ENCODE results near the gene SRD5A2. TPM values are rescaled to one million over a fixed set of nuclear protein-coding genes. Genes with fewer than 3 reads are reported as not detected.

The SRD5A2 gene
- total RNA-seq, 1 experiment from 2014 or later: not detected

GRCh38 chr2:31541853-31542252, 38.9 kb downstream of the SRD5A2 start:
- in situ Hi-C loops (cut with HindIII; ENCODE audit: low pct_unique_long_range_greater_than_20kb, low sequenced_read_pairs): no loop called here
- no peak for DNase-seq (ENCODE audit: low read depth)

- in situ Hi-C loops (cut with HindIII; ENCODE audit: low pct_unique_long_range_greater_than_20kb, low sequenced_read_pairs): no loop called here
- DNase-seq (ENCODE audit: low read depth): no peak
These were observed 41.2 kb downstream of the SRD5A2 start for GRCh38 chr2:31539505-31539904.

GRCh38 chr2:31535768-31536167, 45.0 kb downstream of the SRD5A2 start:
- peak; percentile 19 for DNase-seq (ENCODE audit: low read depth)
- in situ Hi-C loops (cut with HindIII; ENCODE audit: low pct_unique_long_range_greater_than_20kb, low sequenced_read_pairs): no loop called here

- in situ Hi-C loops (cut with HindIII; ENCODE audit: low pct_unique_long_range_greater_than_20kb, low sequenced_read_pairs): no loop called here
- DNase-seq (ENCODE audit: low read depth): no peak
These were observed 46.1 kb downstream of the SRD5A2 start for GRCh38 chr2:31534636-31535035.

- in situ Hi-C loops (cut with HindIII; ENCODE audit: low pct_unique_long_range_greater_than_20kb, low sequenced_read_pairs): no loop called here
- DNase-seq (ENCODE audit: low read depth): no peak
These were observed 47.7 kb downstream of the SRD5A2 start for GRCh38 chr2:31533036-31533435.

GRCh38 chr2:31531101-31531500, 49.6 kb downstream of the SRD5A2 start:
- in situ Hi-C loops (cut with HindIII; ENCODE audit: low pct_unique_long_range_greater_than_20kb, low sequenced_read_pairs): no loop called here
- no peak for DNase-seq (ENCODE audit: low read depth)

- no peak for DNase-seq (ENCODE audit: low read depth)
- in situ Hi-C loops (cut with HindIII; ENCODE audit: low pct_unique_long_range_greater_than_20kb, low sequenced_read_pairs): no loop called here
These were observed 51.5 kb downstream of the SRD5A2 start for GRCh38 chr2:31529256-31529655.

- in situ Hi-C loops (cut with HindIII; ENCODE audit: low pct_unique_long_range_greater_than_20kb, low sequenced_read_pairs): no loop called here
- DNase-seq (ENCODE audit: low read depth): no peak
These were observed 51.9 kb downstream of the SRD5A2 start for GRCh38 chr2:31528823-31529222.

- DNase-seq (ENCODE audit: low read depth): no peak
- in situ Hi-C loops (cut with HindIII; ENCODE audit: low pct_unique_long_range_greater_than_20kb, low sequenced_read_pairs): no loop called here
These were observed 53.6 kb downstream of the SRD5A2 start for GRCh38 chr2:31526946-31527732.

- DNase-seq (ENCODE audit: low read depth): no peak
- in situ Hi-C loops (cut with HindIII; ENCODE audit: low pct_unique_long_range_greater_than_20kb, low sequenced_read_pairs): no loop called here
These were observed 54.9 kb downstream of the SRD5A2 start for GRCh38 chr2:31525876-31526275.

GRCh38 chr2:31524592-31524991, 56.1 kb downstream of the SRD5A2 start:
- in situ Hi-C loops (cut with HindIII; ENCODE audit: low pct_unique_long_range_greater_than_20kb, low sequenced_read_pairs): no loop called here
- DNase-seq (ENCODE audit: low read depth): no peak

- in situ Hi-C loops (cut with HindIII; ENCODE audit: low pct_unique_long_range_greater_than_20kb, low sequenced_read_pairs): no loop called here
- DNase-seq (ENCODE audit: low read depth): peak; percentile 44
These were observed 56.8 kb downstream of the SRD5A2 start for GRCh38 chr2:31523871-31524492.

- no peak for DNase-seq (ENCODE audit: low read depth)
- in situ Hi-C loops (cut with HindIII; ENCODE audit: low pct_unique_long_range_greater_than_20kb, low sequenced_read_pairs): no loop called here
These were observed 58.0 kb downstream of the SRD5A2 start for GRCh38 chr2:31522786-31523185.

- no peak for DNase-seq (ENCODE audit: low read depth)
- in situ Hi-C loops (cut with HindIII; ENCODE audit: low pct_unique_long_range_greater_than_20kb, low sequenced_read_pairs): no loop called here
These were observed 63.1 kb downstream of the SRD5A2 start for GRCh38 chr2:31517442-31518203.

- in situ Hi-C loops (cut with HindIII; ENCODE audit: low pct_unique_long_range_greater_than_20kb, low sequenced_read_pairs): no loop called here
- no peak for DNase-seq (ENCODE audit: low read depth)
These were observed 65.2 kb downstream of the SRD5A2 start for GRCh38 chr2:31515586-31515985.

- in situ Hi-C loops (cut with HindIII; ENCODE audit: low pct_unique_long_range_greater_than_20kb, low sequenced_read_pairs): no loop called here
- no peak for DNase-seq (ENCODE audit: low read depth)
These were observed 67.2 kb downstream of the SRD5A2 start for GRCh38 chr2:31513553-31513952.

GRCh38 chr2:31511376-31511775, 69.4 kb downstream of the SRD5A2 start:
- in situ Hi-C loops (cut with HindIII; ENCODE audit: low pct_unique_long_range_greater_than_20kb, low sequenced_read_pairs): no loop called here
- no peak for DNase-seq (ENCODE audit: low read depth)

GRCh38 chr2:31505111-31505510, 75.6 kb downstream of the SRD5A2 start:
- in situ Hi-C loops (cut with HindIII; ENCODE audit: low pct_unique_long_range_greater_than_20kb, low sequenced_read_pairs): no loop called here
- DNase-seq (ENCODE audit: low read depth): no peak

- DNase-seq (ENCODE audit: low read depth): no peak
- in situ Hi-C loops (cut with HindIII; ENCODE audit: low pct_unique_long_range_greater_than_20kb, low sequenced_read_pairs): no loop called here
These were observed 76.4 kb downstream of the SRD5A2 start for GRCh38 chr2:31504311-31504710.
